ENCODE data around the gene ZDHHC19. TPM values are rescaled to one million over a fixed set of nuclear protein-coding genes. Genes with fewer than 3 reads are reported as not detected.

Gene ZDHHC19
- total RNA-seq, 4 donors from 2014 or later: not detected

- Histone ChIP-seq H3K27me3 (peaks cover 34% of the 10 kb centered on the region), H3K27ac (peak overlapping the region in 2 of 4 donors; percentile 3 to 7), H3K4me3 (no peak overlapping the region), H3K36me3 (no peaks in the 10 kb centered on the region), H3K4me1 (peaks cover 0 to 12% (median 0%) of the 10 kb centered on the region in 3 donors), H3K9me3 (no peaks in the 10 kb centered on the region)
- 48% methylated on average over 12 of the region's 19 CpGs; no CpG with 5 or more reads in 1 of the 2 donors for WGBS, 2 donors (ENCODE audit: low coverage in 1 of 2)
- no peak for TF ChIP-seq POLR2A (IDR thresholded peaks at IDR 0.05)
- TF ChIP-seq EP300 (IDR thresholded peaks at IDR 0.05): no peak
- no peak for ATAC-seq
Measured at GRCh38 chr3:196219970-196220311, 8.7 kb upstream of the ZDHHC19 start.

DNA sequence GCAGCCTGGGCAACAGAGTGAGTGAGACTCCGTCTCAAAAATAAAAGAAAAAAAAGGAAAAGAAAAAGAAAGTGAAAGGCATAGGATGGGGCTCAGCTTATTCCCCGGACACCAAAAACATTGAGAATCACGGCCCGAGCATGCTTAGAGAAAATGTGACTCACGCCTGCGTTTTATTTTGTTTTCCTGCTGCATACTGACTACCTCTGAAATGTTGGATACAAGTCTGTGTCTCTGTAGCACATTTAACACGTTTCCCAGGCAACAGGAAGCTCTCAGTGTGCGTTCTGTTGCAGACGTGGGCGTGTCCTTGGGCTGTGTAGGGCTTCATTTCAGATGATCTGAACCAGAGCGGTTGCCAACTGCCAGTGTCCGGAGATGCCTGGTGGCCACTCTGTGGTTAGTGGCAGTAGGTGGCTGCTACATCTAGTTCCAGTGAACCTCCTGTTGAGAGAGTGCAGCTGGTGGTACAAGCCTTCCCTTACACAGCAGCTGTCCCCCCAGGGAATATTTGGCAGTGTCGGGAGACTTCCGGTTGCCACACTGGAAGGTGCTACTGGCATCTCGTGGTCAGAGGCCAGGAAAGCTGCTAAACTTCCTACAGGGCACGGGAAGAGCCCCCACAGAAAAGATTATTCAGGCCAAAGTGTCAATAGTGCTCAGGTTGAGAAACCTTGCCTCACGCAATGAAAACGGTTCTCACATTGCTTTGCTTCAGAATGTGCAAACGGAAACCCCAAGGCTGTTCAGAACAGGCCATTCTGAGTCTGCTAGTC is 8.2 kb upstream of the ZDHHC19 start:
- Histone ChIP-seq H3K4me3 (peak overlapping the region in 1 of 2 donors; percentile 37), H3K9me3 (no peaks in the 10 kb centered on the region), H3K36me3 (no peaks in the 10 kb centered on the region), H3K27me3 (peaks cover 38% of the 10 kb centered on the region), H3K27ac (peak overlapping the region in 2 of 4 donors; percentile 3 to 7), H3K4me1 (peaks cover 0 to 12% (median 0%) of the 10 kb centered on the region in 3 donors)
- peak; percentile 71 for ATAC-seq
- 15 to 47% methylated on average over 13 to 15 of the region's 19 CpGs for WGBS, 2 donors (ENCODE audit: low coverage in 1 of 2)
- TF ChIP-seq EP300 (IDR thresholded peaks at IDR 0.05) (no peak), POLR2AphosphoS5 (IDR thresholded peaks at IDR 0.05) (no peak), POLR2A (IDR thresholded peaks at IDR 0.05) (no peak)
- TF ChIP-seq, protein P1, sequence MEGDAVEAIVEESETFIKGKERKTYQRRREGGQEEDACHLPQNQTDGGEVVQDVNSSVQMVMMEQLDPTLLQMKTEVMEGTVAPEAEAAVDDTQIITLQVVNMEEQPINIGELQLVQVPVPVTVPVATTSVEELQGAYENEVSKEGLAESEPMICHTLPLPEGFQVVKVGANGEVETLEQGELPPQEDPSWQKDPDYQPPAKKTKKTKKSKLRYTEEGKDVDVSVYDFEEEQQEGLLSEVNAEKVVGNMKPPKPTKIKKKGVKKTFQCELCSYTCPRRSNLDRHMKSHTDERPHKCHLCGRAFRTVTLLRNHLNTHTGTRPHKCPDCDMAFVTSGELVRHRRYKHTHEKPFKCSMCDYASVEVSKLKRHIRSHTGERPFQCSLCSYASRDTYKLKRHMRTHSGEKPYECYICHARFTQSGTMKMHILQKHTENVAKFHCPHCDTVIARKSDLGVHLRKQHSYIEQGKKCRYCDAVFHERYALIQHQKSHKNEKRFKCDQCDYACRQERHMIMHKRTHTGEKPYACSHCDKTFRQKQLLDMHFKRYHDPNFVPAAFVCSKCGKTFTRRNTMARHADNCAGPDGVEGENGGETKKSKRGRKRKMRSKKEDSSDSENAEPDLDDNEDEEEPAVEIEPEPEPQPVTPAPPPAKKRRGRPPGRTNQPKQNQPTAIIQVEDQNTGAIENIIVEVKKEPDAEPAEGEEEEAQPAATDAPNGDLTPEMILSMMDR (IDR thresholded peaks at IDR 0.05): no peak

DNA sequence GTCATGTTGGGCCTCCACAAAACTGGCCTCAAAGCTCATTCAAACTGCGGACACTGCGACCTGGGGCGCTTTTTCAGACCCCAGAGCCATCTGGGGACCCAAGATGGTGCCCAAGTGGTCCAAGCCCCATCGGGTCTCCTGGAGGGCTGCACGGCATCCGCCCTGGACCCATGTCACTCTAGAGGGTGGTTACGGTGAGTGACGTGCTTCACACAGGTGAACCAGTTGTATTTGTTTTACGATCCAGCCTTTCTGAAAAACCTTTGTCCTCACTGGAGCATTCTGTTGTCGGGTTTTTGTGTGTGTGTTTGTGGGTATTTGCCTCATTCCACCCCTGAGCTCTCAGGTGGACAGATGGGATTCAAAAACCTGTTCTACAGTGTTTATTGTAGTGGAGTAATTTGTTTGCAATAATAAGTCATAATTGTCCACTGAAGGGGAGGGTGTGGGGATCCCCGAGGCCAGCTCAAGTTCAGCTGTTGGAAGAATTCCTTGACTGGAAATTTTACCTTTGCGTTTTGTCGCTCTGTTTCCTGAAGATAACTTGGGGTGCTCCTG is 7.0 kb upstream of the ZDHHC19 start:
- H3K36me3 ChIP-seq: no peaks in the 10 kb centered on the region
- no peaks in the 10 kb centered on the region for H3K9me3 ChIP-seq
- peaks cover 39% of the 10 kb centered on the region for H3K27me3 ChIP-seq
- TF ChIP-seq, protein P1 (IDR thresholded peaks at IDR 0.05): no peak
- TF ChIP-seq POLR2A (IDR thresholded peaks at IDR 0.05): no peak
- no peak for TF ChIP-seq EP300 (IDR thresholded peaks at IDR 0.05)
- no peak for TF ChIP-seq POLR2AphosphoS5 (IDR thresholded peaks at IDR 0.05)
- peaks cover 0 to 12% (median 0%) of the 10 kb centered on the region in 3 donors for H3K4me1 ChIP-seq
- no peak for ATAC-seq
- WGBS, 2 donors (ENCODE audit: low coverage in 1 of 2): 86 to 95% methylated on average over 7 to 12 of the region's 13 CpGs
- no peak overlapping the region for H3K27ac ChIP-seq
- no peak overlapping the region for H3K4me3 ChIP-seq

GRCh38 chr3:196217307-196218154 is 6.3 kb upstream of the ZDHHC19 start:
- H3K4me1 ChIP-seq: peaks cover 0 to 12% (median 0%) of the 10 kb centered on the region in 3 donors
- no peak overlapping the region for H3K27ac ChIP-seq
- peaks cover 35% of the 10 kb centered on the region for H3K27me3 ChIP-seq
- WGBS, 2 donors (ENCODE audit: low coverage in 1 of 2): 72 to 94% methylated on average over 3 of the region's 12 CpGs
- no peaks in the 10 kb centered on the region for H3K36me3 ChIP-seq
- no peak for ATAC-seq
- no peaks in the 10 kb centered on the region for H3K9me3 ChIP-seq
- H3K4me3 ChIP-seq: no peak overlapping the region
- TF ChIP-seq EP300 (IDR thresholded peaks at IDR 0.05): no peak
- no peak for TF ChIP-seq POLR2AphosphoS5 (IDR thresholded peaks at IDR 0.05)
- TF ChIP-seq, protein P1 (IDR thresholded peaks at IDR 0.05): no peak
- TF ChIP-seq POLR2A (IDR thresholded peaks at IDR 0.05): no peak

DNA sequence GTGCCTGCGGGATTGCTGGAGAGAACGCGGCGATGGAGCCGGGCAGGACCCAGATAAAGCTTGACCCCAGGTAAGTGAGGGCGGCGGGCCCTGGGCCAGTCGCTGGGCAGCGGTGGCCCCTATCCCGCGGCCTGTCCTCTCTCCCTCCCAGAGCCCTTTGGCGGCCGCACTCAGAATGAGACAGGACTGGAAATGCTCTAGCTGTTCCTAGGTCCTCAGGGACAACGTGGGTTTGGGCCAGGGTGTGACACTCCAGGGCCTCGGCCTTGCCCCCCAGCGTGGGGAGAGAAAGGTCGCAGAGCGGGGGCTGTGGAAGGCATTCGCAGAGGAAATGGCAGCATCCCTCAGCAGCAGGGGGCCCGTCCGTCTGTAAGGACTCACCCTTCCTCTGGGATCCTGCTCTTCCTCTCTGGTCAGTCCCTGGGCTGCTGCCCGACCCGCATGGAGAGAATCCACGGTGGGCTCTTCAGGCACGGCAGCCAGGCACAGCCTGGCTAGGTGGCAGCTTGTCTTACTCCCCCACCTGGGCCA is 5.5 kb upstream of the ZDHHC19 start:
- WGBS, 2 donors (ENCODE audit: low coverage in 1 of 2): 60% methylated on average over 1 of the region's 25 CpGs; no CpG with 5 or more reads in 1 of the 2 donors
- peaks cover 0 to 12% (median 0%) of the 10 kb centered on the region in 3 donors for H3K4me1 ChIP-seq
- TF ChIP-seq POLR2AphosphoS5 (IDR thresholded peaks at IDR 0.05) (no peak), POLR2A (IDR thresholded peaks at IDR 0.05) (no peak), EP300 (IDR thresholded peaks at IDR 0.05) (no peak)
- TF ChIP-seq, protein P1 (IDR thresholded peaks at IDR 0.05): no peak
- no peaks in the 10 kb centered on the region for H3K9me3 ChIP-seq
- no peak for ATAC-seq
- H3K4me3 ChIP-seq: no peak overlapping the region
- peaks cover 30% of the 10 kb centered on the region for H3K27me3 ChIP-seq
- no peak overlapping the region for H3K27ac ChIP-seq
- H3K36me3 ChIP-seq: no peaks in the 10 kb centered on the region

Measured in gastroesophageal sphincter (tissue), 4 donors.